Measurements from ENCODE around the gene SMIM12.

SMIM12 gene

DNA sequence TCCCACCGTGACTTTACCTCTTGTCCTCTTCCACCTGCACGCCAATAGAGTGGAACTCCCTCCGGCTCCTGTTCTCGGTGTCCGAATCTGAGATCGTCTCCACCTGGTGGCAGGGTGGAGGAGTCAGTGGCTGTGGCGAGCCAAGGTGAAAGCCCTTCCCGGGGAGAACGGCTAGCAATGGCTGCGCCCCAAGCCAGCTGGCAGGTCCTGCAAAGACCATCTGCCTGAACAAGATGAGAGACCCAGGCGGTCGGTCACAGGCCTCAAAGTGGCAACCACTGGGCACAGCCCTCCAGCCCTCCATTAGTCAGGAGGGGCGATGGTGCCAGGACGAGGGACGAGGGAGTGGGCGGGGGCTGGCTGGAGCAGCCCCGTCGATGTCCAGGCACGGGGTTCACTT lies 25.4 kb upstream of the SMIM12 start:
- H3K27ac Mint-ChIP-seq, result no peak overlapping the region
- peak overlapping the region; percentile 38 to 69 (median 68) for H3K4me3 Mint-ChIP-seq
- peaks cover 5% of the 10 kb centered on the region for H3K9me3 Mint-ChIP-seq
- peaks cover 6% of the 10 kb centered on the region for H3K4me1 Mint-ChIP-seq
- TF ChIP-seq, protein P1, sequence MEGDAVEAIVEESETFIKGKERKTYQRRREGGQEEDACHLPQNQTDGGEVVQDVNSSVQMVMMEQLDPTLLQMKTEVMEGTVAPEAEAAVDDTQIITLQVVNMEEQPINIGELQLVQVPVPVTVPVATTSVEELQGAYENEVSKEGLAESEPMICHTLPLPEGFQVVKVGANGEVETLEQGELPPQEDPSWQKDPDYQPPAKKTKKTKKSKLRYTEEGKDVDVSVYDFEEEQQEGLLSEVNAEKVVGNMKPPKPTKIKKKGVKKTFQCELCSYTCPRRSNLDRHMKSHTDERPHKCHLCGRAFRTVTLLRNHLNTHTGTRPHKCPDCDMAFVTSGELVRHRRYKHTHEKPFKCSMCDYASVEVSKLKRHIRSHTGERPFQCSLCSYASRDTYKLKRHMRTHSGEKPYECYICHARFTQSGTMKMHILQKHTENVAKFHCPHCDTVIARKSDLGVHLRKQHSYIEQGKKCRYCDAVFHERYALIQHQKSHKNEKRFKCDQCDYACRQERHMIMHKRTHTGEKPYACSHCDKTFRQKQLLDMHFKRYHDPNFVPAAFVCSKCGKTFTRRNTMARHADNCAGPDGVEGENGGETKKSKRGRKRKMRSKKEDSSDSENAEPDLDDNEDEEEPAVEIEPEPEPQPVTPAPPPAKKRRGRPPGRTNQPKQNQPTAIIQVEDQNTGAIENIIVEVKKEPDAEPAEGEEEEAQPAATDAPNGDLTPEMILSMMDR (IDR thresholded peaks at IDR 0.05; ENCODE audit: unreplicated experiment in 3 of 3), result no peak
- no peaks in the 10 kb centered on the region for H3K36me3 Mint-ChIP-seq (ENCODE audit: low read depth)
- H3K27me3 Mint-ChIP-seq (ENCODE audit: low read depth), result peaks cover 83% of the 10 kb centered on the region

DNA sequence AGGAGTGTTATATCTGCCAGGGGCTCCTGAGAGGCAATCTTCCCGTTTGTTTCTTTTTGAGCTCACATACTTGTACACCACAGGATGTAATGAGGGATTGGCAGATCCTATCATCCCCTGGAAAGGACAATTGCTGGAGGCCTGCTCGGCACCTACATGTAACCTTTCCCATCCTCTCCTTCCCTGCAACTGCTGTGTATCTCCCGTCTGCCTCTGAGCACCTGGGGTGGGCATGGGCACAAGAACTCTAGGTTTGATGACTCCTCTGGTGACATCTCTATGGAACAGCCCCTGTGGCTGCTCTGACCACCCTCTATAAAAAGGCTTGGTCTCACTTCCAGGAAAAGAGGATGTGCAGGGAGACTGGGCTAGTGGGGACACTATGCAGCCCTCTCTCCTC lies 25.0 kb upstream of the SMIM12 start:
- Mint-ChIP-seq H3K27ac (no peak overlapping the region), H3K36me3 (ENCODE audit: low read depth) (no peaks in the 10 kb centered on the region), H3K4me1 (peaks cover 3% of the 10 kb centered on the region), H3K27me3 (ENCODE audit: low read depth) (peaks cover 84% of the 10 kb centered on the region), H3K9me3 (peaks cover 3% of the 10 kb centered on the region), H3K4me3 (peak overlapping the region in 2 of 3 experiments; percentile 38 to 68)
- TF ChIP-seq, protein P1 (IDR thresholded peaks at IDR 0.05; ENCODE audit: unreplicated experiment in 3 of 3), result no peak

- Mint-ChIP-seq H3K4me3 (no peak overlapping the region), H3K36me3 (ENCODE audit: low read depth) (no peaks in the 10 kb centered on the region), H3K27me3 (ENCODE audit: low read depth) (peaks cover 84% of the 10 kb centered on the region), H3K4me1 (no peaks in the 10 kb centered on the region), H3K9me3 (peaks cover 2% of the 10 kb centered on the region), H3K27ac (no peak overlapping the region)
- TF ChIP-seq, protein P1 (IDR thresholded peaks at IDR 0.05; ENCODE audit: unreplicated experiment in 3 of 3), result no peak
Observed at GRCh38 chr1:34879230-34879629, 19.7 kb upstream of the SMIM12 start.

DNA sequence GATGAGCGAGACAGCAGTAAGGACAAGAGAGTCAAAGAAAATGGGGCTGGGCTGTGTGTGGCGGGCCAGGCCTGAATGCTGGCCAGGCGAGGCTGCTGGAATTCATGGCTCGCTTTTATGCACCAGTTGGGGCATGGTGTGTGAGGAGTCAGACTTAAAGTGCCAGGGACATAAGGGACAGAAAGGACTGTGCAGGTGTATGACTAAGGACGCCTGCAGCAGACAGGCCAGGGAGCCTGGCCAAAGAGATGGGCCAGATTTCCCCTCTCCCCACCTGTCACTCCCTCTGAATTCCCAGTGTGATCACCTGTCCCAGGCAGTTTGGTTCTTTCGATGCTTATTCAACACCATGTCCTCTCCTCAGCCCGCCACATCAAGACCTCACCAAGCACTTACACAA lies 16.9 kb upstream of the SMIM12 start:
- Mint-ChIP-seq H3K27ac (no peak overlapping the region), H3K9me3 (no peaks in the 10 kb centered on the region), H3K36me3 (ENCODE audit: low read depth) (no peaks in the 10 kb centered on the region), H3K27me3 (ENCODE audit: low read depth) (peaks cover 85% of the 10 kb centered on the region), H3K4me3 (no peak overlapping the region), H3K4me1 (no peaks in the 10 kb centered on the region)
- TF ChIP-seq, protein P1 (IDR thresholded peaks at IDR 0.05; ENCODE audit: unreplicated experiment in 3 of 3), result no peak

DNA sequence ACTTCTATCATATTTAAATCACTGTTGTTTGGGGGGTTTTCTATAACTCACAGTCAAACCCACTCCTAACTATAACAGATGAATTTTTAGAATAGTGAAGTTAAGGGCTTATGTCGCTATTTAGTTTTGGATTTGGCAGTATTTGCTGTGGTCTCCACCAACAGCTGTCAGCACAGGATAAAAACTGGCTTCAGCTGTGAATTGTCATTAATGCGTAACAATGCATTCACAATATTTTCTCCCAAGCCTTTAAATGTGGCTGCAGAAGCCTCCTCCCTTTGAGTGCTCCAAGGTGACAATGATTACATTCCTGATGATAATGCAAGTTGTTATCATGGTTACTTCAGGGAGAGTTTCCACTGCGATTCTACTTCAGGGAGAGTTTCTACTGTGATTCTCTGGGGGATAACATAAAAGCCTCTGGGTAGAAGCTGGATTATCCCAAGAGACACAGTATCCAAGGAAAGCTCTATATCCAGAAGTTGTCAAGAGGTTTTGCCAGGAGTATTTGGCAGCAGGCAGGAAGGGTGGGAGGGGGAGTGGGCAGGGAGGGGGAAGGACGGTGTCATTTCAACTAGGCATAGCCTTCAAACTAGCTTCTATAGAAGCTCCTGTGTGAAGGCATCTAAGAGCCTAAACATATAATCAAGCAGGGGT lies 14.9 kb upstream of the SMIM12 start:
- Mint-ChIP-seq H3K4me1 (no peaks in the 10 kb centered on the region), H3K27me3 (ENCODE audit: low read depth) (peaks cover 80% of the 10 kb centered on the region), H3K9me3 (no peaks in the 10 kb centered on the region), H3K27ac (no peak overlapping the region), H3K4me3 (no peak overlapping the region), H3K36me3 (ENCODE audit: low read depth) (no peaks in the 10 kb centered on the region)
- TF ChIP-seq, protein P1 (IDR thresholded peaks at IDR 0.05; ENCODE audit: unreplicated experiment in 3 of 3), result no peak

DNA sequence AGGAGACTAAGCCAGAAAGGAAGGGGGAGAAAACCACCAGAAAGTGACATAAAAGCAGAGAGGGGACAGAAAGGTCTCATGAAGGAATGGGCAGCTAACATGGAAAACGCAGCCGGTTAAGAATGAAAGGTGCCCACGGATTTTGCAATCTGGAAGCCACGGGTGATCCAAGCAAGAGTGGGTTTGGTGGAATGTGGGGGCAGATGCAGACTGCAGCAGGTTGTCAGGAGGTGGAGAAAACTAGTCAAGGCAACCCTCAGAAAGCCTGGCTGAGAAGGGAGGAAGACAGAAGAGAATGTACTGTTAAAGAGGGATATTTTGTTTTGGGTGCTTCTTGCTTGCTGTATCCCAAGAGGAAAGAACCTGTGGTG lies 12.6 kb upstream of the SMIM12 start:
- Mint-ChIP-seq H3K27me3 (ENCODE audit: low read depth) (peaks cover 73% of the 10 kb centered on the region), H3K4me1 (no peaks in the 10 kb centered on the region), H3K27ac (no peak overlapping the region), H3K36me3 (ENCODE audit: low read depth) (no peaks in the 10 kb centered on the region), H3K4me3 (no peak overlapping the region), H3K9me3 (no peaks in the 10 kb centered on the region)
- TF ChIP-seq, protein P1 (IDR thresholded peaks at IDR 0.05; ENCODE audit: unreplicated experiment in 3 of 3), result no peak
